GM12878 (cell line): ENCODE data around the gene AP3S2. TPM values are rescaled to one million over a fixed set of nuclear protein-coding genes. Genes with fewer than 3 reads are reported as not detected.

Experiments
- ATAC-seq: fragments of 200-7000 bp; cut with Tn5 transposase; 3 replicates; pipeline ENCODE4 v1.9.1; 2020; ENCODE audit warnings: mild to moderate bottlenecking, moderate library complexity
- BruUV-seq: library from RNA; stranded (reverse); fragments of 400-500 nt; replicated peaks from 2 replicates; lab custom pipeline; 2021; lab: Mats Ljungman, UMichigan
- CTCF ChIA-PET: fragments of 300-600 bp; sonication (Branson Sonifier 250); formaldehyde crosslinking; extraction: SDS; loops from one replicate; lab custom pipeline; 2021; ENCODE audit warnings: inconsistent platforms; lab: Yijun Ruan, JAX
- POLR2A ChIA-PET: fragments of 350-600 bp; formaldehyde crosslinking; extraction: SDS; loops from one replicate; lab custom pipeline; 2021; ENCODE audit warnings: inconsistent platforms; lab: Charles Lee
- RAD21 ChIA-PET: fragments of 300-600 bp; sonication (Branson Sonifier 250); formaldehyde crosslinking; loops from one replicate; lab custom pipeline; 2023; ENCODE audit warnings: antibody characterized with exemption; ENCODE audit not compliant: unreplicated experiment; lab: Charles Lee
- SMC1A ChIA-PET: fragments of 300-600 bp; sonication (Branson Sonifier 250); formaldehyde crosslinking; loops from one replicate; lab custom pipeline; 2023; ENCODE audit not compliant: unreplicated experiment, uncharacterized antibody; lab: Charles Lee
- DNase-seq: peaks from one replicate; pipeline ENCODE4 v3.0.0-alpha.2; 2011; ENCODE audit warnings: low read depth, low spot score
- FAIRE-seq: peaks from 3 replicates; lab custom pipeline; 2011; peaks lifted over from hg19 to GRCh38; lab: Jason Lieb, UNC
- H2AFZ ChIP-seq: 2 replicates; pipeline ENCODE4 v1.6.0; 2011; ENCODE audit warnings: low read depth, low read length, control low read depth; ENCODE audit not compliant: control insufficient read depth
- H3K27ac ChIP-seq: 2 replicates; pipeline ENCODE4 v1.5.1; 2011; ENCODE audit warnings: control low read depth; ENCODE audit not compliant: control insufficient read depth, insufficient read depth
- H3K27me3 ChIP-seq, 2 experiments: replicated peaks in 1 of 2; 2 replicates each; pipeline versions ENCODE4 v1.6.0 to v1.6.1; 2011; ENCODE audit warnings: low read length in 1 of 2; ENCODE audit not compliant: control insufficient read depth in 2 of 2, insufficient read depth in 2 of 2
- H3K36me3 ChIP-seq, 2 experiments: 2 replicates each; pipeline ENCODE4 v1.5.1; 2011; ENCODE audit warnings: low read length in 1 of 2; ENCODE audit not compliant: control insufficient read depth in 2 of 2, insufficient read depth in 2 of 2
- H3K4me1 ChIP-seq: 2 replicates; pipeline ENCODE4 v1.6.1; 2011; ENCODE audit warnings: mild to moderate bottlenecking, low read length, moderate library complexity, mixed read lengths; ENCODE audit not compliant: control insufficient read depth, insufficient read depth
- H3K4me2 ChIP-seq: 2 replicates; pipeline ENCODE4 v1.6.0; 2011; ENCODE audit warnings: control low read depth; ENCODE audit not compliant: control insufficient read depth, insufficient read depth
- H3K4me3 ChIP-seq: fragments of 200-600 bp; sonication (generic); 2 replicates; pipeline ENCODE4 v1.5.1; 2016
- H3K79me2 ChIP-seq: 2 replicates; pipeline ENCODE4 v1.6.0; 2011; ENCODE audit warnings: low read length; ENCODE audit not compliant: control insufficient read depth, insufficient read depth
- H3K9ac ChIP-seq: 2 replicates; pipeline ENCODE4 v1.8.0; 2011; ENCODE audit warnings: low read length, control low read depth, mixed read lengths; ENCODE audit not compliant: control insufficient read depth, insufficient read depth
- H3K9me3 ChIP-seq: replicated peaks from 3 replicates; pipeline ENCODE4 v1.5.1; 2011; ENCODE audit warnings: mild to moderate bottlenecking, low read length; ENCODE audit not compliant: control insufficient read depth, insufficient read depth
- H4K20me1 ChIP-seq: 2 replicates; pipeline ENCODE4 v1.6.0; 2011; ENCODE audit not compliant: control insufficient read depth, insufficient read depth
- ASH2L ChIP-seq: fragments of 300-600, 200-600 bp; sonication (generic); IDR thresholded peaks from 2 replicates; pipeline ENCODE4 v1.6.1; 2017; ENCODE audit warnings: low read depth, mild to moderate bottlenecking, borderline replicate concordance
- CHD2 ChIP-seq: IDR thresholded peaks from 2 replicates; pipeline ENCODE4 v1.6.1; 2011; ENCODE audit warnings: low read depth, low read length, improper control_type of control experiment, borderline replicate concordance
- CREM ChIP-seq: IDR thresholded peaks from 2 replicates; pipeline ENCODE4 v1.6.1; 2014; ENCODE audit warnings: antibody characterized with exemption, low read depth
- ETV6 ChIP-seq, 2 experiments: fragments of 450-650 bp in 1 of 2; IDR thresholded peaks in 1 of 2; conservative IDR thresholded peaks in 1 of 2; 2 replicates each; pipeline ENCODE4 v1.6.1; 2014; ENCODE audit warnings: antibody characterized with exemption in 1 of 2, borderline replicate concordance in 1 of 2, low read depth in 1 of 2, mild to moderate bottlenecking in 1 of 2, moderate library complexity in 1 of 2
- IRF4 ChIP-seq: IDR thresholded peaks from 2 replicates; pipeline ENCODE4 v1.6.1; 2011; ENCODE audit warnings: low read depth, low read length
- NFYA ChIP-seq: IDR thresholded peaks from 2 replicates; pipeline ENCODE4 v1.6.1; 2011; ENCODE audit warnings: low read depth, mild to moderate bottlenecking, low read length, improper control_type of control experiment, borderline replicate concordance
- SP1 ChIP-seq: IDR thresholded peaks from one replicate; pipeline ENCODE4 v1.6.1; 2011; ENCODE audit warnings: low read depth, low read length
- SUZ12 ChIP-seq: fragments of 200-600 bp; sonication (generic); IDR thresholded peaks from one replicate; pipeline ENCODE4 v1.6.1; 2018; ENCODE audit warnings: antibody characterized with exemption, mild to moderate bottlenecking; ENCODE audit not compliant: unreplicated experiment
- TARDBP ChIP-seq: IDR thresholded peaks from 2 replicates; pipeline ENCODE4 v1.6.1; 2016; ENCODE audit warnings: borderline replicate concordance
- TCF3 ChIP-seq: IDR thresholded peaks from 2 replicates; pipeline ENCODE4 v1.6.1; 2012; ENCODE audit warnings: low read depth, mild to moderate bottlenecking, low read length, borderline replicate concordance; ENCODE audit not compliant: insufficient read depth
- ZNF207 ChIP-seq: fragments of 450-650 bp; IDR thresholded peaks from 2 replicates; pipeline ENCODE4 v1.6.1; 2014; ENCODE audit warnings: antibody characterized with exemption, mild to moderate bottlenecking, borderline replicate concordance
- WGBS: methylation state at CpG from one replicate; pipeline ENCODE4 v1.1.6; 2016; ENCODE audit warnings: low lambda C conversion rate; ENCODE audit not compliant: insufficient replicate concordance, insufficient coverage; ENCODE audit errors: missing lambda C conversion rate; 5-methylcytosine and 5-hydroxymethylcytosine counted together
- in situ Hi-C: fragments of 300-500 bp; cut with MboI; formaldehyde crosslinking; loops from 9 replicates; pipeline ENCODE4 v1.14.3; 2018; ENCODE audit warnings: mixed read lengths
- intact Hi-C: fragments of 100-400 bp; cut with micrococcal nuclease; formaldehyde crosslinking; loops from one replicate; pipeline ENCODE4 v1.14.2; 2022; ENCODE audit not compliant: unreplicated experiment
- polyA plus RNA-seq, 11 experiments: library from polyadenylated mRNA; depleted of rRNA in 4 of 11; unstranded in 6 of 11; stranded (reverse) in 5 of 11; fragments of >200 nt; fragmentation: Nextera tagmentation in 4 of 11; fragmentation: Illumina TruSeq in 1 of 11; extraction: Ambion mirVana in 4 of 11; extraction: Trizol in 1 of 11; gene quantifications; 1 replicate in 1 of 11; 2 replicates in 10 of 11; pipeline versions ENCODE4 v1.2.1 to v1.2.3, GENCODE V29; 2011 to 2016; ENCODE audit warnings: inconsistent platforms in 2 of 11, missing spikeins in 2 of 11, low read depth in 1 of 11
- total RNA-seq, 4 experiments: library from RNA; depleted of rRNA in 3 of 4; stranded (reverse); fragments of >200 nt in 3 of 4; fragmentation: Illumina TruSeq in 1 of 4; extraction: Trizol in 1 of 4; gene quantifications; 2 replicates each; pipeline versions ENCODE4 v1.2.1 to v1.2.3, GENCODE V29; 2013 to 2021
- TF ChIP-seq, protein P1 (sequence below): fragments of 450-650 bp; IDR thresholded peaks from 2 replicates; pipeline ENCODE4 v1.6.1; 2017; ENCODE audit warnings: mild to moderate bottlenecking, moderate library complexity
- TF ChIP-seq, protein P2 (sequence below): fragments of 450-650 bp; IDR thresholded peaks from 2 replicates; pipeline ENCODE4 v1.6.1; 2017; ENCODE audit warnings: mild to moderate bottlenecking, moderate library complexity
- TF ChIP-seq, protein P3 (sequence below): IDR thresholded peaks from 2 replicates; pipeline ENCODE4 v1.6.1; 2012; ENCODE audit warnings: low read depth, low read length, improper control_type of control experiment

The AP3S2 gene
- total and polyA plus RNA-seq, 10 of the 15 experiments (the other 5 are each of a cell fraction or from before 2014, with no cell fraction given), result 10.0 to 43.6 (median 26.0) TPM

DNA sequence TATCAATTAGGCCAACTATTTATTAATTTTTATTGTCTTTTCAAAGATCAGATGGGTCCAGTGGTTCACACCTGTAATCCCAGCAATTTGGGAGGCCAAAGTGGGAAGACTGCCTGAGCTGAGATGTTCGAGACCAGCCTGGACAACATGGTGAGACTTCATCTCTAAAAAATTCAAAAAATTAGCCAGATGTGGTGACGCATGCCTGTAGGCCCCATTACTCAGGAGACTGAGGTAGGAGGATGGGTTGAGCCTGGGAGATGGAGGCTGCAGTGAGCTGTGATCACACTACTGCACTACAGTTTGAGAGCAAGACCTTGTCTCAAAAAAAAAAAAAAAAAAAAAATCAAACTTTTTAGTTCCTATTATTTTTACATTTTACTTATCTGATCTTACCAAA is 8.2 kb downstream of the AP3S2 start:
- TF ChIP-seq, protein P1, sequence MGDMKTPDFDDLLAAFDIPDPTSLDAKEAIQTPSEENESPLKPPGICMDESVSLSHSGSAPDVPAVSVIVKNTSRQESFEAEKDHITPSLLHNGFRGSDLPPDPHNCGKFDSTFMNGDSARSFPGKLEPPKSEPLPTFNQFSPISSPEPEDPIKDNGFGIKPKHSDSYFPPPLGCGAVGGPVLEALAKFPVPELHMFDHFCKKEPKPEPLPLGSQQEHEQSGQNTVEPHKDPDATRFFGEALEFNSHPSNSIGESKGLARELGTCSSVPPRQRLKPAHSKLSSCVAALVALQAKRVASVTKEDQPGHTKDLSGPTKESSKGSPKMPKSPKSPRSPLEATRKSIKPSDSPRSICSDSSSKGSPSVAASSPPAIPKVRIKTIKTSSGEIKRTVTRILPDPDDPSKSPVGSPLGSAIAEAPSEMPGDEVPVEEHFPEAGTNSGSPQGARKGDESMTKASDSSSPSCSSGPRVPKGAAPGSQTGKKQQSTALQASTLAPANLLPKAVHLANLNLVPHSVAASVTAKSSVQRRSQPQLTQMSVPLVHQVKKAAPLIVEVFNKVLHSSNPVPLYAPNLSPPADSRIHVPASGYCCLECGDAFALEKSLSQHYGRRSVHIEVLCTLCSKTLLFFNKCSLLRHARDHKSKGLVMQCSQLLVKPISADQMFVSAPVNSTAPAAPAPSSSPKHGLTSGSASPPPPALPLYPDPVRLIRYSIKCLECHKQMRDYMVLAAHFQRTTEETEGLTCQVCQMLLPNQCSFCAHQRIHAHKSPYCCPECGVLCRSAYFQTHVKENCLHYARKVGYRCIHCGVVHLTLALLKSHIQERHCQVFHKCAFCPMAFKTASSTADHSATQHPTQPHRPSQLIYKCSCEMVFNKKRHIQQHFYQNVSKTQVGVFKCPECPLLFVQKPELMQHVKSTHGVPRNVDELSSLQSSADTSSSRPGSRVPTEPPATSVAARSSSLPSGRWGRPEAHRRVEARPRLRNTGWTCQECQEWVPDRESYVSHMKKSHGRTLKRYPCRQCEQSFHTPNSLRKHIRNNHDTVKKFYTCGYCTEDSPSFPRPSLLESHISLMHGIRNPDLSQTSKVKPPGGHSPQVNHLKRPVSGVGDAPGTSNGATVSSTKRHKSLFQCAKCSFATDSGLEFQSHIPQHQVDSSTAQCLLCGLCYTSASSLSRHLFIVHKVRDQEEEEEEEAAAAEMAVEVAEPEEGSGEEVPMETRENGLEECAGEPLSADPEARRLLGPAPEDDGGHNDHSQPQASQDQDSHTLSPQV, result no peak
- TF ChIP-seq SP1 (no peak), SUZ12 (no peak), TCF3 (no peak), ASH2L (no peak), ZNF207 (no peak), ETV6 (conservative IDR thresholded peaks at IDR 0.05 in 1 of 2, IDR thresholded peaks at IDR 0.05 in 1 of 2; ENCODE audit: borderline replicate concordance in 1 of 2, low read depth in 1 of 2) (no peak), IRF4 (no peak), CHD2 (no peak), TARDBP (no peak), CREM (no peak), NFYA (no peak)
- TF ChIP-seq, protein P2, sequence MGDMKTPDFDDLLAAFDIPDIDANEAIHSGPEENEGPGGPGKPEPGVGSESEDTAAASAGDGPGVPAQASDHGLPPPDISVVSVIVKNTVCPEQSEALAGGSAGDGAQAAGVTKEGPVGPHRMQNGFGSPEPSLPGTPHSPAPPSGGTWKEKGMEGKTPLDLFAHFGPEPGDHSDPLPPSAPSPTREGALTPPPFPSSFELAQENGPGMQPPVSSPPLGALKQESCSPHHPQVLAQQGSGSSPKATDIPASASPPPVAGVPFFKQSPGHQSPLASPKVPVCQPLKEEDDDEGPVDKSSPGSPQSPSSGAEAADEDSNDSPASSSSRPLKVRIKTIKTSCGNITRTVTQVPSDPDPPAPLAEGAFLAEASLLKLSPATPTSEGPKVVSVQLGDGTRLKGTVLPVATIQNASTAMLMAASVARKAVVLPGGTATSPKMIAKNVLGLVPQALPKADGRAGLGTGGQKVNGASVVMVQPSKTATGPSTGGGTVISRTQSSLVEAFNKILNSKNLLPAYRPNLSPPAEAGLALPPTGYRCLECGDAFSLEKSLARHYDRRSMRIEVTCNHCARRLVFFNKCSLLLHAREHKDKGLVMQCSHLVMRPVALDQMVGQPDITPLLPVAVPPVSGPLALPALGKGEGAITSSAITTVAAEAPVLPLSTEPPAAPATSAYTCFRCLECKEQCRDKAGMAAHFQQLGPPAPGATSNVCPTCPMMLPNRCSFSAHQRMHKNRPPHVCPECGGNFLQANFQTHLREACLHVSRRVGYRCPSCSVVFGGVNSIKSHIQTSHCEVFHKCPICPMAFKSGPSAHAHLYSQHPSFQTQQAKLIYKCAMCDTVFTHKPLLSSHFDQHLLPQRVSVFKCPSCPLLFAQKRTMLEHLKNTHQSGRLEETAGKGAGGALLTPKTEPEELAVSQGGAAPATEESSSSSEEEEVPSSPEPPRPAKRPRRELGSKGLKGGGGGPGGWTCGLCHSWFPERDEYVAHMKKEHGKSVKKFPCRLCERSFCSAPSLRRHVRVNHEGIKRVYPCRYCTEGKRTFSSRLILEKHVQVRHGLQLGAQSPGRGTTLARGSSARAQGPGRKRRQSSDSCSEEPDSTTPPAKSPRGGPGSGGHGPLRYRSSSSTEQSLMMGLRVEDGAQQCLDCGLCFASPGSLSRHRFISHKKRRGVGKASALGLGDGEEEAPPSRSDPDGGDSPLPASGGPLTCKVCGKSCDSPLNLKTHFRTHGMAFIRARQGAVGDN, result no peak
- TF ChIP-seq, protein P3, sequence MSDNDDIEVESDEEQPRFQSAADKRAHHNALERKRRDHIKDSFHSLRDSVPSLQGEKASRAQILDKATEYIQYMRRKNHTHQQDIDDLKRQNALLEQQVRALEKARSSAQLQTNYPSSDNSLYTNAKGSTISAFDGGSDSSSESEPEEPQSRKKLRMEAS, result no peak
- Histone ChIP-seq H3K27ac (no peak overlapping the region), H3K36me3 (peaks cover 0 to 11% of the 10 kb centered on the region in 2 experiments; a peak in 2 of 4 replicates), H3K27me3 (no peaks in the 10 kb centered on the region), H3K4me2 (no peak overlapping the region), H4K20me1 (no peaks in the 10 kb centered on the region), H2AFZ (no peak overlapping the region), H3K9ac (no peak overlapping the region), H3K4me3 (no peak overlapping the region), H3K4me1 (peaks cover 1% of the 10 kb centered on the region; the same call in 1 of the 2 replicates), H3K9me3 (no peaks in the 10 kb centered on the region), H3K79me2 (no peaks in the 10 kb centered on the region; the same call in none of the 2 replicates)
- 100% methylated on average over 2 of the region's 2 CpGs for WGBS
- CTCF ChIA-PET, result interaction anchor here (1.5 kb wide), 1 partner anchor 11 kb away, joined by 4 read pairs; no protein-coding TSS in a partner anchor
- SMC1A ChIA-PET, result interaction anchor here (0.6 to 4.0 kb wide), 4 partner anchors 9 to 125 kb away, joined by 3 to 23 read pairs (median 5); no protein-coding TSS in a partner anchor
- ATAC-seq (no peak), FAIRE-seq (no peak), DNase-seq (no peak)
- intact Hi-C loops (no loop called here), in situ Hi-C loops (no loop called here)
- RAD21 ChIA-PET, result no interaction called here
- POLR2A ChIA-PET, result interaction anchor here (0.6 kb wide), 3 partner anchors 86 to 221 kb away, joined by 3 to 5 read pairs (median 3); no protein-coding TSS in a partner anchor
- no TSS peak for BruUV-seq
